ENCODE results near the gene MBLAC1.

MBLAC1 gene

GRCh38 chr7:100153708-100154535 lies 27.2 kb downstream of the MBLAC1 start:
- no peak for DNase-seq (ENCODE audit: low spot score)

GRCh38 chr7:100154651-100155491 lies 28.1 kb downstream of the MBLAC1 start:
- DNase-seq (ENCODE audit: low spot score): no peak

GRCh38 chr7:100155553-100156317 lies 29.0 kb downstream of the MBLAC1 start:
- no peak for DNase-seq (ENCODE audit: low spot score)

GRCh38 chr7:100156331-100157068 lies 29.7 kb downstream of the MBLAC1 start:
- no peak for DNase-seq (ENCODE audit: low spot score)

GRCh38 chr7:100157069-100157333 lies 30.2 kb downstream of the MBLAC1 start:
- DNase-seq (ENCODE audit: low spot score): no peak

GRCh38 chr7:100157334-100158228 lies 30.8 kb downstream of the MBLAC1 start:
- DNase-seq (ENCODE audit: low spot score): peak; percentile 94

- peak; percentile 82 for DNase-seq (ENCODE audit: low spot score)
Observed at GRCh38 chr7:100158229-100159098, 31.7 kb downstream of the MBLAC1 start, which contains the start of gene TRAPPC14. Gene TRAPPC14, minus strand, starts transcription at chr7:100158723. Its CDS starts 224 bp downstream, at chr7:100158499.

- DNase-seq (ENCODE audit: low spot score): no peak
Observed at GRCh38 chr7:100159099-100159623, 32.4 kb downstream of the MBLAC1 start.

- DNase-seq (ENCODE audit: low spot score): no peak
Observed at GRCh38 chr7:100160067-100160466, 33.3 kb downstream of the MBLAC1 start.

GRCh38 chr7:100163006-100163531 lies 36.3 kb downstream of the MBLAC1 start:
- peak; percentile 39 for DNase-seq (ENCODE audit: low spot score)

- DNase-seq (ENCODE audit: low spot score): no peak
Observed at GRCh38 chr7:100163871-100164270, 37.1 kb downstream of the MBLAC1 start.

- no peak for DNase-seq (ENCODE audit: low spot score)
Observed at GRCh38 chr7:100166317-100166940, 39.7 kb downstream of the MBLAC1 start.

- DNase-seq (ENCODE audit: low spot score): no peak
Observed at GRCh38 chr7:100166970-100167911, 40.5 kb downstream of the MBLAC1 start.

GRCh38 chr7:100167912-100168323 lies 41.2 kb downstream of the MBLAC1 start:
- no peak for DNase-seq (ENCODE audit: low spot score)

GRCh38 chr7:100169147-100169850 lies 42.5 kb downstream of the MBLAC1 start:
- DNase-seq (ENCODE audit: low spot score): no peak

- DNase-seq (ENCODE audit: low spot score): no peak
Observed at GRCh38 chr7:100170101-100170897, 43.5 kb downstream of the MBLAC1 start.
